HuH-7 (cell line): ENCODE results near the gene MBNL3.
A peak's percentile ranks its signal among the peaks of the same experiment; 100 is the strongest.

ENCODE experiments used
- DNase-seq: peaks from one replicate; pipeline ENCODE4 v3.0.0; 2011; ENCODE audit warnings: low spot score

The MBNL3 gene

GRCh38 chrX:132414404-132414803 lies 74.4 kb downstream of the MBNL3 start:
- DNase-seq = no peak

- DNase-seq = peak; percentile 46
Measured at GRCh38 chrX:132413459-132413858, 75.4 kb downstream of the MBNL3 start.

GRCh38 chrX:132412208-132412607 lies 76.6 kb downstream of the MBNL3 start:
- no peak for DNase-seq

- DNase-seq = no peak
Measured at GRCh38 chrX:132411310-132411977, 77.4 kb downstream of the MBNL3 start.

GRCh38 chrX:132409780-132410556 lies 78.9 kb downstream of the MBNL3 start:
- no peak for DNase-seq

- DNase-seq = no peak
Measured at GRCh38 chrX:132407691-132408090, 81.1 kb downstream of the MBNL3 start.

GRCh38 chrX:132406106-132406505 lies 82.7 kb downstream of the MBNL3 start:
- no peak for DNase-seq

GRCh38 chrX:132404266-132404665 lies 84.6 kb downstream of the MBNL3 start:
- DNase-seq = no peak

- DNase-seq = no peak
Measured at GRCh38 chrX:132401935-132402334, 86.9 kb downstream of the MBNL3 start.

GRCh38 chrX:132400706-132401105 lies 88.1 kb downstream of the MBNL3 start:
- DNase-seq = no peak

- no peak for DNase-seq
Measured at GRCh38 chrX:132395645-132396044, 93.2 kb downstream of the MBNL3 start.

GRCh38 chrX:132395026-132395425 lies 93.8 kb downstream of the MBNL3 start:
- no peak for DNase-seq

- no peak for DNase-seq
Measured at GRCh38 chrX:132394591-132394990, 94.2 kb downstream of the MBNL3 start.

GRCh38 chrX:132393992-132394391 lies 94.8 kb downstream of the MBNL3 start:
- no peak for DNase-seq

- no peak for DNase-seq
Measured at GRCh38 chrX:132393485-132393884, 95.4 kb downstream of the MBNL3 start.

- no peak for DNase-seq
Measured at GRCh38 chrX:132393085-132393484, 95.8 kb downstream of the MBNL3 start.

GRCh38 chrX:132390792-132391191 lies 98.0 kb downstream of the MBNL3 start:
- DNase-seq = no peak

- DNase-seq = no peak
Measured at GRCh38 chrX:132389480-132389879, 99.4 kb downstream of the MBNL3 start.

- DNase-seq = no peak
Measured at GRCh38 chrX:132388371-132388770, 100.5 kb downstream of the MBNL3 start.

GRCh38 chrX:132384301-132384700 lies 104.5 kb downstream of the MBNL3 start:
- DNase-seq = no peak

GRCh38 chrX:132382068-132382467 lies 106.8 kb downstream of the MBNL3 start:
- no peak for DNase-seq

GRCh38 chrX:132378281-132378680 lies 110.6 kb downstream of the MBNL3 start:
- DNase-seq = no peak

GRCh38 chrX:132375941-132376340 lies 112.9 kb downstream of the MBNL3 start:
- DNase-seq = no peak

GRCh38 chrX:132373610-132374009 lies 115.2 kb downstream of the MBNL3 start:
- no peak for DNase-seq
